Adrenal gland (tissue), 12 donors: ENCODE data around the gene DNAL4. TPM values are rescaled to one million over a fixed set of nuclear protein-coding genes. Genes with fewer than 3 reads are reported as not detected.
A peak's percentile ranks its signal among the peaks of the same experiment; 100 is the strongest.

Experiments used
- DNase-seq, 7 donors: peaks; one replicate each; pipeline ENCODE4 v3.0.0-alpha.2; 2019 to 2020
- H3K27ac ChIP-seq, 5 donors: fragments of 200-600 bp; sonication (generic) in 4 of 5; 1 replicate in 3 of 5; 2 replicates in 2 of 5; pipeline versions ENCODE4 v1.5.1 to v1.8.0; 2016 to 2020; ENCODE audit warnings: mild to moderate bottlenecking in 1 of 5
- H3K27me3 ChIP-seq: fragments of 200-600 bp; 2 replicates; pipeline ENCODE4 v1.8.0; 2021
- H3K36me3 ChIP-seq, 2 donors: fragments of 200-600 bp; replicated peaks in 1 of 2; 1 replicate in 1 of 2; 2 replicates in 1 of 2; pipeline versions ENCODE4 v1.5.1 to v1.8.0; 2018 to 2022
- H3K4me1 ChIP-seq, 2 donors: fragments of 200-600 bp; replicated peaks in 1 of 2; 1 replicate in 1 of 2; 2 replicates in 1 of 2; pipeline versions ENCODE4 v1.5.1 to v1.8.0; 2018 to 2021
- H3K4me3 ChIP-seq, 4 donors: fragments of 200-600 bp; sonication (generic) in 3 of 4; one replicate each; pipeline ENCODE4 v1.5.1; 2016 to 2018
- H3K9me3 ChIP-seq, 3 donors: fragments of 200-600 bp; sonication (generic) in 1 of 3; replicated peaks in 1 of 3; 1 replicate in 2 of 3; 2 replicates in 1 of 3; pipeline versions ENCODE4 v1.5.1 to v1.8.0; 2016 to 2021
- POLR2A ChIP-seq, 2 donors: fragments of 450-650 bp; IDR thresholded peaks; one replicate each; pipeline ENCODE4 v1.6.1; 2017; ENCODE audit warnings: antibody characterized with exemption in 2 of 2, mild to moderate bottlenecking in 2 of 2, moderate library complexity in 1 of 2
- WGBS, 4 donors: extraction: QIAGEN DNeasy Blood & Tissue Kit in 2 of 4; methylation state at CpG; one replicate each; pipeline versions ENCODE4 v1.1.5 to v1.1.7; 2013 to 2017; 5-methylcytosine and 5-hydroxymethylcytosine counted together
- intact Hi-C, 2 donors: fragments of 100-400 bp; cut with DNase I; formaldehyde crosslinking; loops; one replicate each; pipeline versions ENCODE4 v1.14.1 to v1.15.0; 2022 to 2023
- polyA plus RNA-seq, 3 donors: library from polyadenylated mRNA; stranded (reverse); fragments of 200-250 nt in 2 of 3; fragments of 350-450 nt in 1 of 3; fragmentation: Illumina TruSeq in 1 of 3; extraction: RNeasy Lipid Tissue Mini Kit (QIAGEN cat#74804) in 1 of 3; gene quantifications; one replicate each; pipeline ENCODE4 v1.2.3, GENCODE V29; 2013 to 2014
- total RNA-seq, 9 donors: library from RNA; depleted of rRNA in 4 of 9; stranded (reverse); fragments of >200 nt in 4 of 9; fragments of 120-200 nt in 1 of 9; fragmentation: NEBNext Ultra II Directional in 1 of 9; extraction: Animal tissue kit (Norgen Biotek cat#: 25700) in 1 of 9; gene quantifications; one replicate each; pipeline versions ENCODE4 v1.1.0 to v1.2.4, GENCODE V29; 2013 to 2023
- TF ChIP-seq, protein P1 (sequence below), 6 experiments: fragments of 450-650 bp in 4 of 6; fragments of 200-600 bp in 2 of 6; sonication (generic) in 1 of 6; IDR thresholded peaks; 1 replicate in 5 of 6; 2 replicates in 1 of 6; pipeline versions ENCODE4 v1.5.1 to v1.8.0; 2016 to 2021; ENCODE audit warnings: antibody characterized with exemption in 6 of 6, mild to moderate bottlenecking in 2 of 6, moderate library complexity in 1 of 6
- donor health status: healthy with polysubstance abuse.
- donor health status: Bipolar disorder and iron deficiency.
- donor health status: DM: yes; HTN: yes; CAD: no.
- donor health status: DM: no; HTN: no; CAD: no.
- donor health status: DM: no; HTN: no; CAD: no.
- donor health status: DM: yes; HTN: yes; CAD: no.

The DNAL4 gene
- total and polyA plus RNA-seq, 12 donors = 11.8 to 29.8 (median 19.1) TPM

DNA sequence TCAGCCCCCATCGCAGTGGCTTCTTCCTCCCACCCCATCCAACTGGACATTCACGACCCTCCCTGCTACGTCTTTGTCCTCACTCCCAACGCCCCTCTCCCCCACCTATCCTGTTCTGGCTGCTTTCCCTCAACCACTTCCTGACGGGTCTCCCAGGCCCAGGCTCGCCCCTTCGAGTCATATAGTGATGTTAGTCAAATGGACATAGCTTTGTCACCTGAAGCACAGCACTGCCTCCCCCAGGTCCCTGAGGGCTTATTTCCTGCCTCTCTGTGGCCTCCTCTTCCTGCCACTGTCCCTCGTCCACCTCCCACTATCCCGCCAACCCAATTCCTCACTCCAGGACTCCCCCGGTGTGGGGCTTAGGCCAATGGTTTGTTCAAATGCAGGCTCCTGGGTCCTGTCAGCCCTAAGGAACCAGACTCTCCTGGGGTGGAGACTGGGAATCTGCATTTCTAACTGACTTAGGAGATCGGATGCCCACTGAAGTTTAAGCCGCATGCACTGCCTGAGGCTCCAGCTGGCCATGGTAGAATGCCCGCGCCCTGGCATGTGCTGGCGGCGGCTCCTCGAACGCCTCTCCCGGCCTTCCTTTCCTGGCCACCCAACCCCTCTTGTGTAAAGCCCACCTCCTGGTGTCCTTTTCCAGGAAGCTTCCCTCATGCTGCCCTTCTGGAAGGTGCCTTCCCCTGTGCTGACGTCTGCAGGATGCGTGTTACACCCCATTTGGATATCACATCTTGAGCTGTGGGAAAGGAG is 56.5 kb downstream of the DNAL4 start:
- peaks cover 18 to 19% of the 10 kb centered on the region in 2 donors for H3K4me1 ChIP-seq
- no peak for DNase-seq
- H3K4me3 ChIP-seq = no peak overlapping the region
- TF ChIP-seq POLR2A (IDR thresholded peaks at IDR 0.05) = no peak
- TF ChIP-seq, protein P1, sequence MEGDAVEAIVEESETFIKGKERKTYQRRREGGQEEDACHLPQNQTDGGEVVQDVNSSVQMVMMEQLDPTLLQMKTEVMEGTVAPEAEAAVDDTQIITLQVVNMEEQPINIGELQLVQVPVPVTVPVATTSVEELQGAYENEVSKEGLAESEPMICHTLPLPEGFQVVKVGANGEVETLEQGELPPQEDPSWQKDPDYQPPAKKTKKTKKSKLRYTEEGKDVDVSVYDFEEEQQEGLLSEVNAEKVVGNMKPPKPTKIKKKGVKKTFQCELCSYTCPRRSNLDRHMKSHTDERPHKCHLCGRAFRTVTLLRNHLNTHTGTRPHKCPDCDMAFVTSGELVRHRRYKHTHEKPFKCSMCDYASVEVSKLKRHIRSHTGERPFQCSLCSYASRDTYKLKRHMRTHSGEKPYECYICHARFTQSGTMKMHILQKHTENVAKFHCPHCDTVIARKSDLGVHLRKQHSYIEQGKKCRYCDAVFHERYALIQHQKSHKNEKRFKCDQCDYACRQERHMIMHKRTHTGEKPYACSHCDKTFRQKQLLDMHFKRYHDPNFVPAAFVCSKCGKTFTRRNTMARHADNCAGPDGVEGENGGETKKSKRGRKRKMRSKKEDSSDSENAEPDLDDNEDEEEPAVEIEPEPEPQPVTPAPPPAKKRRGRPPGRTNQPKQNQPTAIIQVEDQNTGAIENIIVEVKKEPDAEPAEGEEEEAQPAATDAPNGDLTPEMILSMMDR (IDR thresholded peaks at IDR 0.05) = no peak
- no peak overlapping the region for H3K27ac ChIP-seq
- intact Hi-C loops = no loop called here
- H3K9me3 ChIP-seq = no peaks in the 10 kb centered on the region
- 80 to 89% (median 85%) methylated on average over 10 to 21 of the region's 21 CpGs for WGBS, 4 donors
- peaks cover 0 to 75% of the 10 kb centered on the region in 2 donors for H3K36me3 ChIP-seq
- no peaks in the 10 kb centered on the region for H3K27me3 ChIP-seq

DNA sequence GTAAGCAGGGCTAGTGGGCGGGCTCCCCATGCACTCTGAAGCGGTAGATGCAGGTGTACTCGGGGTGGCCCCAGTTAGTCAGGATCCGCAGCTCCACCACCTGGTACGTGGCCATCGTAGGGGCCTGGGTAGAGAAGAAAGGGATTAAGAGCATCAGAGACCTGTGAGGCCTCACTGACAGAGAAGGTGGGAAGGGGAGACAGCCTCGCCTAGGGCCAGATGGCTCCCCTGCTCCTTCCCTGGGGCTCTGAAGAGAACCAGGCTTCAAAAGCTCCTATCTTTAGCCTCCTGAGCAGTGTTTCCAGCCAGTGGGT is 57.7 kb downstream of the DNAL4 start:
- Histone ChIP-seq H3K4me1 (peaks cover 18 to 19% of the 10 kb centered on the region in 2 donors), H3K36me3 (peaks cover 0 to 74% of the 10 kb centered on the region in 2 donors), H3K9me3 (no peaks in the 10 kb centered on the region), H3K27me3 (no peaks in the 10 kb centered on the region), H3K27ac (no peak overlapping the region), H3K4me3 (no peak overlapping the region)
- 83 to 94% (median 88%) methylated on average over 6 to 7 of the region's 7 CpGs for whole genome bisulfite sequencing, 4 donors
- DNase-seq = no peak
- intact Hi-C loops = no loop called here
- TF ChIP-seq POLR2A (IDR thresholded peaks at IDR 0.05) = no peak
- TF ChIP-seq, protein P1 (IDR thresholded peaks at IDR 0.05) = no peak

DNA sequence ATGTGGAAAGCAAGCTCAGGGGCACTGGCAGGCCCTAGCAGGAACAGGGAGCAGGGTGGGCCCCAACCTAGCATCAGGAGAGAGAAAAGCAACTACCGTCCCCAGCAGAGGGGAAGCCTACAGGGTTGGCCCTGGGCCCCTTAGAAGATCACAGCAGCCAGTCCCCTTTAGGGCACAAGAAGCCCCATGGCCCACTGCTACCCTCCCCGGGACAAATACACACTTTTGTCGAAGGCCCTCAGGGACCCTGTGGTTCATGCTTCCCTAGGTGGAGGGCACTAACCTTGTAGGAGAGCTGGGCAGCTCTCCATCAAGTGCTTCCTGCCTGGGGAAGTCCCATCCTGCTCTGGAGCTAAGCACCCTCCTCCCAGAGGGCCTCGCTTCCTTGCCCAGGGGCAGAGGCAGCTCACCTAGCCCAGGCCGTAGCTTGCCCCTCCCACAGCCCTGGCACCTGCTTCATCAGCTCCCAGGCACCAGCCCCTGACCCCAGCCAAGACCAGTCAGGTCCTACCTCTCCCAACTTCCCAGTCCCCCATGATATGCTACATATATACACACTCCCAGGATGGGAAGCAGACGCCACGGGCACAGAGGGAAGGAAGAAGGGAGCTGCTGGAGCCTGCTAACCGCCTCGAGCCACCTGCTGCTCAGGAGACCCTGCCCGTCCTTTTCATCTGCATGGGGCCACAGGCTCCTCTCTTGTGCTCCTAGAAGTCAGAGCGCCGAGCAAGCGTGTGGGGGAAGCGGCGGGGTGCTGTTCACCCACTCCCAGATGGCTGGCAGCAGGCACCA is 58.3 kb downstream of the DNAL4 start:
- intact Hi-C loops = no loop called here
- 84 to 95% (median 87%) methylated on average over 12 to 15 of the region's 15 CpGs for WGBS, 4 donors
- peak overlapping the region in 1 of 5 donors; percentile 29 for H3K27ac ChIP-seq
- no peak for DNase-seq
- peaks cover 0 to 74% of the 10 kb centered on the region in 2 donors for H3K36me3 ChIP-seq
- peaks cover 18 to 19% of the 10 kb centered on the region in 2 donors for H3K4me1 ChIP-seq
- no peaks in the 10 kb centered on the region for H3K27me3 ChIP-seq
- no peaks in the 10 kb centered on the region for H3K9me3 ChIP-seq
- TF ChIP-seq, protein P1 (IDR thresholded peaks at IDR 0.05) = no peak
- no peak for TF ChIP-seq POLR2A (IDR thresholded peaks at IDR 0.05)
- no peak overlapping the region for H3K4me3 ChIP-seq

DNA sequence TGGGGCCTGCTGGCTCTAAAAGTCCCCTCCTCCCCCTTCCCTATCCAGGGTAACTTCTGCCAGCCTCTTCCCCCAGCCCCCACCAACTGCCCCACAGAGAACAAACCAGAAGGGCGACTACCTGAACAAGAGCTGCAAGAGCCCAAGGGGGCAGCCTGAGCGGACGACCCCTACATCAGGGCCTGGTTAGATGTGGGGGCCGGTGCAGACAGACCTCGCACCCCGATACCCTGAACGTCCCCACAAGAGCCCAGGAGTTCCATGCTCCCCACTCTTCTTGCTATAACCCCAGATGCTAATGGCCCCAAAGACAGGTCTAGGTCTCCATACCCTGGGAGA is 58.8 kb downstream of the DNAL4 start:
- Histone ChIP-seq H3K36me3 (peaks cover 0 to 74% of the 10 kb centered on the region in 2 donors), H3K27ac (peak overlapping the region in 1 of 5 donors; percentile 83), H3K4me3 (no peak overlapping the region), H3K9me3 (no peaks in the 10 kb centered on the region), H3K27me3 (no peaks in the 10 kb centered on the region), H3K4me1 (peaks cover 18 to 19% of the 10 kb centered on the region in 2 donors)
- no peak for DNase-seq
- 86 to 100% (median 95%) methylated on average over 4 to 7 of the region's 7 CpGs for WGBS, 4 donors
- intact Hi-C loops = no loop called here
- TF ChIP-seq, protein P1 (IDR thresholded peaks at IDR 0.05) = no peak
- no peak for TF ChIP-seq POLR2A (IDR thresholded peaks at IDR 0.05)
